PC-3 (cell line): ENCODE measurements around the gene NTM. TPM values are rescaled to one million over a fixed set of nuclear protein-coding genes. Genes with fewer than 3 reads are reported as not detected.

Experiments used
- ATAC-seq: fragments of 200-7000 bp; cut with Tn5 transposase; 2 replicates; pipeline ENCODE4 v1.9.1; 2020; ENCODE audit warnings: mild to moderate bottlenecking, moderate library complexity
- BruUV-seq: library from RNA; stranded (reverse); fragments of 400-500 nt; replicated peaks from 2 replicates; lab custom pipeline; 2021; lab: Mats Ljungman, UMichigan
- CTCF ChIA-PET: fragments of 300-600 bp; sonication (Branson Sonifier 250); formaldehyde crosslinking; loops from one replicate; lab custom pipeline; 2022; ENCODE audit warnings: antibody characterized with exemption; lab: Charles Lee
- POLR2A ChIA-PET: fragments of 300-600 bp; sonication (Branson Sonifier 250); formaldehyde crosslinking; loops from one replicate; lab custom pipeline; 2022; ENCODE audit warnings: antibody characterized with exemption; ENCODE audit not compliant: unreplicated experiment; lab: Charles Lee
- DNase-seq: peaks from one replicate; pipeline ENCODE4 v3.0.0-alpha.2; 2015
- H2AFZ ChIP-seq: fragments of 300-600 bp; sonication (generic); 2 replicates; pipeline ENCODE4 v1.6.0; 2016; ENCODE audit warnings: antibody characterized with exemption, low read length
- H3F3A ChIP-seq: fragments of 300-600 bp; sonication (generic); one replicate; pipeline ENCODE4 v1.6.0; 2017; ENCODE audit warnings: antibody characterized with exemption, low read length, control low read depth, mild to moderate bottlenecking; ENCODE audit not compliant: unreplicated experiment
- H3K27ac ChIP-seq: fragments of 300-600 bp; sonication (generic); 2 replicates; pipeline ENCODE4 v1.5.1; 2016; ENCODE audit warnings: mild to moderate bottlenecking, low read length
- H3K27me3 ChIP-seq: fragments of 300-600 bp; sonication (generic); 2 replicates; pipeline ENCODE4 v1.6.1; 2016; ENCODE audit warnings: low read length, mixed read lengths
- H3K36me3 ChIP-seq: fragments of 300-600 bp; sonication (generic); 2 replicates; pipeline ENCODE4 v1.6.1; 2016; ENCODE audit warnings: low read depth, mixed run types, low read length, mixed read lengths
- H3K4me1 ChIP-seq: fragments of 300-600 bp; sonication (generic); 2 replicates; pipeline ENCODE4 v1.5.1; 2016; ENCODE audit warnings: low read length; ENCODE audit not compliant: insufficient read depth
- H3K4me2 ChIP-seq: fragments of 300-600 bp; sonication (generic); 2 replicates; pipeline ENCODE4 v1.6.0; 2016; ENCODE audit warnings: low read length
- H3K4me3 ChIP-seq: fragments of 300-600 bp; sonication (generic); 2 replicates; pipeline ENCODE4 v1.5.1; 2016; ENCODE audit warnings: mild to moderate bottlenecking, low read length, mixed read lengths
- H3K79me2 ChIP-seq: fragments of 300-600 bp; sonication (generic); 2 replicates; pipeline ENCODE4 v1.6.1; 2017; ENCODE audit warnings: low read length, mixed read lengths
- H3K9ac ChIP-seq: fragments of 300-600 bp; sonication (generic); 2 replicates; pipeline ENCODE4 v1.6.0; 2016; ENCODE audit warnings: mild to moderate bottlenecking, low read length
- H3K9me2 ChIP-seq: fragments of 300-600 bp; sonication (generic); replicated peaks from 2 replicates; pipeline ENCODE4 v1.6.1; 2016; ENCODE audit warnings: mixed run types, low read length, mixed read lengths
- H3K9me3 ChIP-seq: fragments of 300-600 bp; sonication (generic); 2 replicates; pipeline ENCODE4 v1.6.1; 2016; ENCODE audit warnings: low read length, mixed read lengths
- H4K20me1 ChIP-seq: fragments of 300-600 bp; sonication (generic); 2 replicates; pipeline ENCODE4 v1.6.1; 2016; ENCODE audit warnings: low read length, mixed read lengths
- EZH2 ChIP-seq: fragments of 300-600 bp; sonication (generic); IDR thresholded peaks from one replicate; pipeline ENCODE4 v1.6.1; 2017; ENCODE audit warnings: antibody characterized with exemption, mild to moderate bottlenecking, low read length; ENCODE audit not compliant: unreplicated experiment
- EZH2phosphoT487 ChIP-seq: fragments of 300-600 bp; sonication (generic); IDR thresholded peaks from 2 replicates; pipeline ENCODE4 v1.6.1; 2018; ENCODE audit warnings: mild to moderate bottlenecking, antibody characterized with exemption, low read length, borderline replicate concordance
- intact Hi-C: fragments of 100-400 bp; cut with micrococcal nuclease; formaldehyde crosslinking; loops from 2 replicates; pipeline ENCODE4 v1.9.0; 2023
- total RNA-seq: library from RNA; depleted of rRNA; stranded (reverse); fragments of >200 nt; gene quantifications from 2 replicates; pipeline ENCODE4 v1.2.3, GENCODE V29; 2014
- TF ChIP-seq, protein P1 (sequence below): fragments of 300-600 bp; sonication (generic); conservative IDR thresholded peaks from 2 replicates; pipeline ENCODE4 v1.5.1; 2017; ENCODE audit warnings: antibody characterized with exemption, low read depth, mild to moderate bottlenecking, low read length

The NTM gene
- total RNA-seq, 1 experiment from 2014 or later: not detected

DNA sequence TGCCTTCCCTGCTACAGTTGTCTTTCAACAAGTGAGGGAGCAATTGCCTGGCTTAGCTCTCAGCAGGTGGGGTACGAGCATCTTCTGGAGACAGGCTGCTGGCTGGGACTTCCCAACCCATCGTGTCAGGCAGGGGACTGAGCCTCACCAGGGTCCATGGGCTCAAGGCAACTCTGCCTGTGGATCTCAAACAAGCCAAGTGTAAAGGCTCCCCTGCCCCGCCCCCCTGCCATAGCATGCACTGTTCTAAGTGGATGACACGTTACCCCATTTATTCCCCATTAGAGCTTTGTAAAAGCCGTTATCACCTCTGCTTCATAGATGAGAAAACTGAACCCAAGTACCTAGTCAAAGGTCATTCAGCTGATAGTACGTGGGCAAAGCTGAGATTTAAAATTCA, 222.9 kb downstream of the NTM start:
- BruUV-seq: no TSS peak
- Histone ChIP-seq H3K9me2 (no peaks in the 10 kb centered on the region), H3K4me3 (no peak overlapping the region), H3K79me2 (no peaks in the 10 kb centered on the region), H3K4me1 (no peaks in the 10 kb centered on the region), H3K4me2 (no peak overlapping the region), H3K9me3 (no peaks in the 10 kb centered on the region), H3K9ac (no peak overlapping the region), H2AFZ (no peak overlapping the region), H3K27ac (no peak overlapping the region), H3F3A (no peaks in the 10 kb centered on the region), H3K36me3 (no peaks in the 10 kb centered on the region), H3K27me3 (peaks cover 49% of the 10 kb centered on the region), H4K20me1 (no peaks in the 10 kb centered on the region)
- TF ChIP-seq EZH2phosphoT487 (no peak), EZH2 (no peak)
- TF ChIP-seq, protein P1, sequence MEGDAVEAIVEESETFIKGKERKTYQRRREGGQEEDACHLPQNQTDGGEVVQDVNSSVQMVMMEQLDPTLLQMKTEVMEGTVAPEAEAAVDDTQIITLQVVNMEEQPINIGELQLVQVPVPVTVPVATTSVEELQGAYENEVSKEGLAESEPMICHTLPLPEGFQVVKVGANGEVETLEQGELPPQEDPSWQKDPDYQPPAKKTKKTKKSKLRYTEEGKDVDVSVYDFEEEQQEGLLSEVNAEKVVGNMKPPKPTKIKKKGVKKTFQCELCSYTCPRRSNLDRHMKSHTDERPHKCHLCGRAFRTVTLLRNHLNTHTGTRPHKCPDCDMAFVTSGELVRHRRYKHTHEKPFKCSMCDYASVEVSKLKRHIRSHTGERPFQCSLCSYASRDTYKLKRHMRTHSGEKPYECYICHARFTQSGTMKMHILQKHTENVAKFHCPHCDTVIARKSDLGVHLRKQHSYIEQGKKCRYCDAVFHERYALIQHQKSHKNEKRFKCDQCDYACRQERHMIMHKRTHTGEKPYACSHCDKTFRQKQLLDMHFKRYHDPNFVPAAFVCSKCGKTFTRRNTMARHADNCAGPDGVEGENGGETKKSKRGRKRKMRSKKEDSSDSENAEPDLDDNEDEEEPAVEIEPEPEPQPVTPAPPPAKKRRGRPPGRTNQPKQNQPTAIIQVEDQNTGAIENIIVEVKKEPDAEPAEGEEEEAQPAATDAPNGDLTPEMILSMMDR: no peak
- ChIA-PET POLR2A (no interaction called here), CTCF (no interaction called here)
- intact Hi-C loops: no loop called here
- DNase-seq: no peak
- ATAC-seq: no peak

DNA sequence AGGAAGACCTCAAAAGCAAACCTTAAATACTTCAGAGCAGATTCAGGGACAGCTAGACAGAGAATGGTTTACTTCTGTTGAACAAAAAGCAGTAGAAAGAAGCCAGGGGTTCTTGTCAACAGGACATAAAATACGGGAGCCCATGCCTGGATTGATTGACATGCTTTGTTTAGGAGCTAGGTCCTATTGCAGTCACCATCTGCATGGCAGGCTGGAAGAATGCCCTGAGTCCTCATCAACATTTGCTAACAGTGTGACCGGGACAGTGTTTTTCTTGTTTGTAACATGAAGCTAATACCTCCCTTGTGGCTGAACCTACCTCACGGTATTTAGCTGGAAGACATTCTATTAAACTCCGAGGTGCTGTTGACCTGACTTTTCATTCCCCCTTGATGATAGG, 225.4 kb downstream of the NTM start:
- BruUV-seq: no TSS peak

DNA sequence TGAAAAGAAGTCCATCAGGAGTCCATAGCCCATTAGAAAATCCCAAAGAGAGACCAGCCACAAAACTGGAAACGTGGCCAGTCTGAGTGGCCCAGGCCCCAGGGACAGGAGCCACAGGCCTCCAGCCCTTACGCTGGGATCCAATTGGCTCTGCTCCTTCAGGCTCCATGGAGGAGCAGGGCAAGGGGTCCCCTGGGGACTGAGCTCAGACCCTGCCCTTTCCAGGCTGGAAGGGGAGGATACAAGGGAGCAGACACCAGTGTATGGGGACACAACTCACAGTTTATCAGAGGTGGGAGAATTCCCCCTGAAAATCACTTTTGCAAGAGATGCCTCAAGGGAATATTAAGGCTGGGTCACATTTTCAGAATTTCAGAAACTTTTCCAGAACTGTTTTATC, 227.5 kb downstream of the NTM start:
- TF ChIP-seq, protein P1: no peak
- no peak for TF ChIP-seq EZH2
- TF ChIP-seq EZH2phosphoT487: no peak

More for the DNA sequence above, 225.4 kb downstream of the NTM start:
- Histone ChIP-seq H3K27me3 (peaks cover 45% of the 10 kb centered on the region), H3K4me3 (no peak overlapping the region), H2AFZ (no peak overlapping the region), H3K36me3 (no peaks in the 10 kb centered on the region), H3K27ac (no peak overlapping the region), H4K20me1 (no peaks in the 10 kb centered on the region), H3F3A (no peaks in the 10 kb centered on the region), H3K9me3 (no peaks in the 10 kb centered on the region), H3K4me2 (no peak overlapping the region), H3K9ac (no peak overlapping the region), H3K79me2 (no peaks in the 10 kb centered on the region), H3K9me2 (no peaks in the 10 kb centered on the region), H3K4me1 (no peaks in the 10 kb centered on the region)
- no peak for DNase-seq
- no peak for ATAC-seq
- intact Hi-C loops: no loop called here
- no peak for TF ChIP-seq EZH2
- POLR2A ChIA-PET: no interaction called here
- CTCF ChIA-PET: no interaction called here

More for the DNA sequence above, 227.5 kb downstream of the NTM start:
- Histone ChIP-seq H3K27ac (no peak overlapping the region), H3K79me2 (no peaks in the 10 kb centered on the region), H3K9me2 (no peaks in the 10 kb centered on the region), H3F3A (no peaks in the 10 kb centered on the region), H3K9me3 (no peaks in the 10 kb centered on the region), H3K9ac (no peak overlapping the region), H3K4me1 (no peaks in the 10 kb centered on the region), H3K27me3 (peaks cover 43% of the 10 kb centered on the region), H3K36me3 (no peaks in the 10 kb centered on the region), H4K20me1 (no peaks in the 10 kb centered on the region), H3K4me3 (no peak overlapping the region), H3K4me2 (no peak overlapping the region), H2AFZ (no peak overlapping the region)
- no peak for DNase-seq
- ATAC-seq: no peak
- POLR2A ChIA-PET: no interaction called here
- CTCF ChIA-PET: no interaction called here
- BruUV-seq: no TSS peak
- intact Hi-C loops: no loop called here
